ENCODE data around the gene GLRA3.
"Not testable (repeated sequence)": the region's sequence is repeated elsewhere in the genome, so short reads cannot be mapped to it uniquely, and the experiment has no call there.

The GLRA3 gene

DNA sequence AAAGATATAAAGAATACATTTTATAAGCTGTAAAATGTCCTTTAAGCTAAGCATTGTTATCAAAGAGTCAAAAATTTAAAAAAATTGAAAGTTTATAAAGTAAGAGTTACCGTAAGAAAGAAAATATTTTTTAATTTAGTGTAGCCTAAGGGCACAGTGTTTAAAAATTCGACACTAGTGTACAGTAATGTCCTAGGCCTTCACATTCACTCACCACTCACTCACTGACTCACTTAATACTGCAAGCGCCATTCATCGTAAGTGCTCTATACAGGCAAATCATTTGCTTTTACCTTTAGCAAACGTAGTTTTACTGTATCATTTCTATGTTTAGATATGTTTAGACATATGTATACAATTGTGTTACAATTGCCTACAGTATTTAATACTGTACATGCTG lies 20.2 kb downstream of the GLRA3 start:
- no peak for DNase-seq

DNA sequence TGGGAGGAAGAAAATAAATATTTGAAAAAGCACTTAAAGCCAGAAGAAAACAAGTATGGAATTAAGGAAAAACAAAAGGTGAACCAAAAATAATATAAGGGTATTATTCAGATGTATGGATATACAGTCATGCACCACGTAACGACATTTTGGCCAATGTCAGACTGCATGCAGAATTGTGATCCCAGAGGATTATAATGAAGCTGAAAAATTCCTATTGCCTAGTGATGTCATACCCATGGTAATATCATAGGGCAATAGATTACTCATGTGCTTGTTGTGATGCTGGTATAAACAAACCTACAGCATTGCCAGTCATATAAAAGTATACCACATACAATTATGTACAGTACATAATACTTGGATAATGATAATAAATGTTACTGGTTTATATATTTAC lies 20.9 kb downstream of the GLRA3 start:
- no peak for DNase-seq

DNA sequence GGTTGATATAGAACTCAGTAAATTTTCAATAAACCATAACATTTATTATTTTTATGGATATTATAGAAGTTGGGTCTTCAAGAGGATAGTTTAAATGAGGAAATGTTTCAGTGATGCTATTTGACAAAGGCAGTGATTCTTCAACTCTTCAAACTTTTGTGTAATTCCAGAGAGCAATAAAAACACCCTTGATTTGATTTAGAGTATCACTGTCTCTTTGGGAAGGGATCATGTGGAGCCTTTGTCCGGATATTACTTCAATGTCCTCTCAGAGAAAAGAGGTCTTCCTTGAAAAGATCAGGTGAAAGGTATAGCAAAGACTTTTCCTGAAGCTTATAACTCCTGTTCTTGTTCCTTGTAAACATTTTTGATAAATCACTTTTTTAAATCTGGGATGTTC lies 23.3 kb downstream of the GLRA3 start:
- no peak for DNase-seq

DNA sequence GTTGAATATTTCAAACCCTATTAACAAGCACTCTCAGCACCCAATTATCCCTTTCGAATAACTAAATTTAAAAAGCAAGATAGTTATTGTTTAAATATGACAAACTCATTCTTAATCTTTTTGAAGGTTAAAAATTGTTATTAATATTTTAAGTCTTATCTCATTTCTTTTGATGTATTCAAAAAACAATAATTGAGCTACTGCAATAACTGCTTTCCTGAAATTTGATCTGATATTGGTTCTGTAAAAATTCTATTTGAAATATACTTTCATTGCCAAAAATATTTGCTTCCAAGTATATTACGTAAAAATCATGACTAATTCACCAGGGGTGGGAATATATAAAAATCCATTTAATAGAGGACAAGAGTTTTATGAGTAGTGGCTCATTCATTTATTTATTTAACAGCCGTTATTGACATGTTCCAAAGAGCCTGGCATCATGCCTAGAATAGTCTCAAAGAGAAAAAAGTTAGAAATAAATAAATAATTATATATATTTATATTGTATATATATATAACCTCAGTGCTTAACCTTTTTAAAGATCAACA lies 34.4 kb downstream of the GLRA3 start:
- DNase-seq, result no peak

DNA sequence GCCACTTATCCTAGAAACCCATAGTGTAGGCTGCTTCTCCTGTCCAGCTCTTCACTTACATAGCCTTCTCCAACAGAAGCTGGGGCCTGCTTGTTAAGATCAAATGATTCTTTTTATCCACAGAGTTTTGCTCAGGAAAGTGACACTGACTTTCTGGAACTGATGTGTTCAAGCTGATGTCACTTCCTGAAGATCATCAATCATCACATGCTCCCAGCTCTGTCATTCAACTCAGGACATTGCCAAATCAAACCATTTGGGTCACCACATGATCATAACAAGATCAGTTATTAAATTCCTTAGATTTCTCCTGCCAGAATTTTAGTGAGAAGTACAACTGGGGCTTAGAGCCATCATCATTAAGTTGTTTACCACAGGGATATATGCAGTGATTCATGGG lies 39.4 kb downstream of the GLRA3 start:
- DNase-seq, result no peak

DNA sequence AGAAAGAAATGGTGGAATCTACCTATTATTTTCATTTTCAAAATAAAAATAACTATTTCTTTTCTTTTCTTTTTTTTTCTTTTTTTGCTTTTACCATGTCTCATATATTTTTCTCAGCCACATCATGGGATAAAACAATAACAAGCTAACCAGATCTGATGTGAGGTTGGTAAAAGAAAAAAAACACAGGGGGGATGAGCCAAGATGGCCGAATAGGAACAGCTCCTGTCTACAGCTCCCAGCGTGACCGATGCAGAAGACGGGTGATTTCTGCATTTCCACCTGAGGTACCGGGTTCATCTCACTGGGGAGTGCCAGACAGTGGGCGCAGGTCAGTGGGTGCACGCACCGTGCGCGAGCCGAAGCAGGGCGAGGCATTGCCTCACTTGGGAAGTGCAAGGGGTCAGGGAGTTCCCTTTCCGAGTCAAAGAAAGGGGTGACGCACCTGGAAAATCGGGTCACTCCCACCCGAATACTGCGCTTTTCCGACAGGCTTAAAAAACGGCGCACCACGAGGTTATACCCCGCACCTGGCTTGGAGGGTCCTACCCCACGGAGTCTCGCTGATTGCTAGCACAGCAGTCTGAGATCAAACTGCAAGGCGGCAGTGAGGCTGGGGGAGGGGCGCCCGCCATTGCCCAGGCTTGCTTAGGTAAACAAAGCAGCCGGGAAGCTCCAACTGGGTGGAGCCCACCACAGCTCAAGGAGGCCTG lies 50.6 kb downstream of the GLRA3 start:
- DNase-seq, result not testable (repeated sequence)

DNA sequence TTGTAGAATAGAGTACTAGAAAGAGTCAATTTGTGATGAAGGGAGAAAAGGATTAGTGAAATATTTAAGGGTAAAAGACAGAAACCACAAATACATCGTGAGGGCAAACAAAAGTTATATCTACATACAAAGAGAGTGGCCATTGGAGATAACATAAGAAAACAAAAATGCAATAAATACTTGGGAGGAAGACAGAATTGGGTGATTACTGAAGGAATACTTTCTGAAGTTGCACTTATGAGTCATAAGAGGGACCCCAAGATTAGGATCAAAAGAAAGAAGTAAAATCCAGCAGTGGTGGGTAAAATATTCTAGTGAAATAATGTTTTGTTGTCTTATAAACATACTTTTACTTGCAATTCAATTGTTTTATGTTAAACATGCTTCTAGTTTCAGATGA lies 53.7 kb downstream of the GLRA3 start:
- no peak for DNase-seq

DNA sequence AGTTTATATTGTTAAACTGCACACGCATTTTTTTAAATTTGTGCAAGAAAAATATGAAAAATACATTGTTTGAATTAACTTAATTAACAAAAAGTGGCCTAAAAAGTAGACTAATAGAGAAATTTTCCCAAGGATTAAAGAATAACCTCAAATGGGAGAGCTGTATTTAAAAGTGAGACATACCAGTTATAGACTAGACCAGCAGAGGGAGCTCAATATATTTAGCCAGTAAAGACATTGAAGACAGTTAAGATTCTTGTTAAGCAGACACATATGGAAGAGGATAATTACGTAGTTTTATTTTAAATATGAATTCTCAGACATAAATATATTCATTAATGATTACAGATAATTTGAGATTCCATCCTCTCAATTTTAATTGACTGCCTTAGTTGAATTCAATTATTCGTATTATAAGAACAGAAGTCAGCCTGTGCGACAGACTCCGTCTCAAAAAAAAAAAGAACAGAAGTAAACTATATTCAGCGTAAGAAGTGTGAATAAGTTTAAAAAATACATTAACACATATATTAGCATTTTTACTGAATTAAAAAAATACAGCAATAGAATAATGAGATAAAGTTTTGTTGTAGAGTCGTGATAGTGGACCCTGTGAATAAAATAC lies 64.8 kb downstream of the GLRA3 start:
- peak; percentile 35 for DNase-seq

DNA sequence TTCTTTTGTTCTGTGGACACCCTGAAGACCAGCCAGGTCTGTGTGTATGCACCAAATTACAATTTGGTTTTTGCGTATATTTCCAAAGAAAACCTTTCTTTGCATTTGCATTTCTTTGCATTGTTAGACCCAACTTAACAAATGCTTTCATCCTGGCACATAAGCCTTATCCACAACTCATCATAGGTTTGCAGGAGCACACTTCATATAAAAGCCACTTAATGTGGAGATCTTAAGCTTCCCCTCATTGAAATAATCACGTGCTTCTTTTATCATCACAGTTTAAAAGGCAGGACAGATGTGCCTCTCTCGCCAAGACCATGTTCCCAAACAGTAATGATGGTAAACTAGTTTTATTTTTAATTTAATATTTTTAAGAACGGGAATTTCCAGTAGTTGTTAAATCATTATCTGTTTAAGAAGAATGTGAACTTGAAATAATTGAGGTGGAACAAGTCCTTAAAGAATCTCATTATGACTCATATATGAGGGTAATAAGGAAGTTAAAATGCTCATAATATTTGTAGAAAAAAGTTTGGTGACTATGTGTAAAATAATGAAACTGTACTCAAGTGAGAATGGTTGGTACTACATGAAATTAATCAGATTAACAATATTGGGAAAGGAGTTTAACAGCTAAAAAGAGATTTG lies 65.5 kb downstream of the GLRA3 start:
- DNase-seq, result peak; percentile 72

DNA sequence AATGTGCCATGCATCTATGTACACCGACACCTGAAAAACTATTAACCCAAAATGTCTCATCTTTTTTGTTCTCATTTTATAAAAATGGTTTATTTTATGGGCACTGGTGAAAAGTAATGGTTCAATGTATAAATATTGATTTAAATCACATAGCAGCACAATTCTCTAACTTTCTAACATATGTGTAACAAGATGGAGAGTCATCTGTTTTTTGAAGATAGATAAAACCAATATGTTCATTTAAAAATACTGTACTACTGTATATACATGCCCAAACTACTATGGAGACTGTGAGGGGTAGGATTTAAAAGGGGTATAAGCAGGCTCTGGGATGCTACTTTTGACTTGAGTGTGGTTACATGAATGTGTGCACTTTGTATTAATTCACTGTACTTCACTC lies 67.6 kb downstream of the GLRA3 start:
- DNase-seq, result no peak

DNA sequence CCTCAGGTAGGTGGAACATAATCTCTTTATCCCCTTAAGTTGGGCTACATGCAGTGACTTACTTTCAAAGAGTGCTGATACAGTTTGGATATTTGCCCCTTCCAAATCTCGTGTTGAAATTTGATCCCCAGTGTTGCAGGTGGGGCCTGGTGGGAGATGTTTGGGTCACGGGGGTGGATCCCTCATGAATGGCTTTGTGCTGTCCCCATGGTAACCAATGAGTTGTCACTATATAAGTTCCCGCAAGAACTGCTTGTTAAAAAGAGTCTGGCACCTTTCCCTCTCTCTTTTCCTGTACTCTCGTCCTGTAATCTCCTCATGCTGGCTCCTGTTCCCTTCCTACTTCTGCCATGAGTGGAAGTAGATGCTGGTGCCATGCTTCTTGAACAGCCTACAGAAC lies 71.3 kb downstream of the GLRA3 start:
- DNase-seq, result no peak

DNA sequence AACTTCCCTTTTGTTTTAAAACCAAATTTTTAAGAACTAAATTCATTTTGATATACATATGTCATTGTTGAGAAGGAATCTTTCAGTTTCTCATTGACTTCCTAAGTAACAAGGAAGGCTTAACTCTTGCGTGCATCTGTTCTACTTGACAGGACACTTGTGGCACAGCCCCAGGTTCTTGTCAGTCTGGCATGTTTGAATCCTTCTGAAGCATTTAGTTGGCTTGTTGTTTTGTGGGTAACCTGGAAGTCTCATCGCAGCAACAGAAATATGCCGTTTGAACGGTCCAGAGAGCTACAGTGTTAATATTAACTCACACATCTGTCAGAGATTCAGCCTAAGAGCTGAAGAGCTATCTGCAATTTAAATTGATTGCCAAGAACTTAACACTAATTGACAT lies 76.0 kb downstream of the GLRA3 start:
- DNase-seq, result peak; percentile 82

DNA sequence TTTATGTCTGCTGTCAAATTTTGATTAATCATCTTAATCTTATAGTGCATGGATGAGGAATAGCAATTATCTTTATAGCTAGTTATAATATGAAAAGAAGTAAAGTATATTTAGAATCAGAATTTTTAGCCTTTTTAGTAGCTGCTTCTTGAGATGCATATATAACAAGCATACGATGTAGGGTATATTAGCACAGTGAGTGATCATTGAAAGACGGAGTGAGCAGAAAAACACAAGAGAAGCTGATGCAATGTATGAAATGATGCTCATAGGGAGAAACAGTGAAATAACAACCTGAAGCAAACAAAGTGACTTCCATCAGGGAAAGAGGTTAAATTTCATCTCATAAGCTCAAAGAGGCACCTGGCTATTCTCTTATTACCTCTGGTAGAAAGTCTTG lies 77.0 kb downstream of the GLRA3 start:
- DNase-seq, result no peak

DNA sequence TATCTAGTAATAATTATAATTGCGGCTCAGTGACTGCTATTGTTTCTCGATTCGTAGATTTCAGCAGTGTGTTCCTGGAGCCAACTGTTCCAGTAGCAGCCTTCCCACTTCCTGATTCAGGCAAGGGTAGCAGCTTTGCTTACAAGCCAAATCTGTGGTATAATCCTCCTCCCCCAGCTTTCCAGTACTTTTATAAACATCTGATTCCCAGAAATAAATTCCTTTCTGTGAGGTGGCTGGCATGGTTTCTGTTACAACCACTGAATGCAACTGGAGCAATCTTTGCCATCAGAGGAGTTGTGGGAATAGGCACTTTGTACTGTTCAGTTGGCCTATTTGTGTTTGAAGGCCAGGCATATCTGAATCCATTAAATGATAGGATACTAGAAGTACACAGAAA lies 80.0 kb downstream of the GLRA3 start:
- peak; percentile 33 for DNase-seq

DNA sequence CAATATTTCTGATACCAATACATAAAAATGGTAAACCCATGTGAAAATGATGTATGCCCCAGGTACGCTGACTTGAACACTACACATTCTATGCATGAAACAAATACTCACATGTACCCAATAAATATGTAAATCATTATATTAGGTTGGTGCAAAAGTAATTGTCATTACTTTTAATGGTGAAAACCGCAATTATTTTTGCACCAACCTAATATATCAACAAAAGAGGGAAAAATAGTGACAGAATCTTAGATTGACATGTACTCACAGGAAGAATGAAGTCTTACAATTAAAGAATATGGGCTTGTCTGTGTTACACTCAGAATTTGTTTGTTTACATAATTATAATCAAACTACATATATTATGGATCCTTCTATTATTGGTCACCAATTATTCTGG lies 82.3 kb downstream of the GLRA3 start:
- DNase-seq, result no peak

DNA sequence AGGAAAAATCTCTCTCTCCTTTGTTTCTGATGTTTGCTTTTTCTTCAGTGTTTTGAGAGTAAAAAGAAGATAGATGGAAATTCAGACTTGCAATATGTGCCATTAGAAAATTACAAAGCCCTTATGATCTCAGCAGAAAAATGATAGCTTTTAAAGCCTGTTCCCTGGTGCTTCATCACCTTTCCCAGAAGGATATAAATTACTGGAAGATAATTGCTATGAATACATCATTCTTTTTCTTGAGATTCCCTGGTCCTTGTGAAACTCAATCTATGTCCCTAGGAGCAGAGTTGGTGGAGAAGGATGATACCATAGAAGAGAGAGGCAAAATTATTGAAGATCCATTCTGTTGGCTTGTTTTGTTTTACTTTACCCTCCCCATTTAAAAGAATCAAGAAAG lies 86.5 kb downstream of the GLRA3 start:
- DNase-seq, result no peak

DNA sequence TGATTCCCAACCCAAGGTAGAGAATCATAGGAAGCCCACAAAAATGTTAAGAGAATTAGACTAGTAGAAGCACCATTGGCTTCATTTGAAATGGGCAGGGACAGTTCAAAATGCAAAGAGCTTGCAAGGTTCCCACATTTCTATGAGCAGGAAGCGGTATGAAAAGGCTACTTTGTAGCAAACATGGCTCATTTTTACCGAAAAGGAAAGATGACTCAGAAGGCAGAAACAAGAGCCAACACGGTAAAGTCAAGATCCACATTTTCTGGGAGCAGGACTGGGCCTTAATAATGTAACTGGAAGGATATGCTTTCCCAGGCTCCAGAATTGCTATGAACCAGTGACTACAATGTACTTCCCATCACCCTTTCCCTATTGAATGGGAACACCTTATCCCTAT lies 89.5 kb downstream of the GLRA3 start:
- DNase-seq, result no peak

DNA sequence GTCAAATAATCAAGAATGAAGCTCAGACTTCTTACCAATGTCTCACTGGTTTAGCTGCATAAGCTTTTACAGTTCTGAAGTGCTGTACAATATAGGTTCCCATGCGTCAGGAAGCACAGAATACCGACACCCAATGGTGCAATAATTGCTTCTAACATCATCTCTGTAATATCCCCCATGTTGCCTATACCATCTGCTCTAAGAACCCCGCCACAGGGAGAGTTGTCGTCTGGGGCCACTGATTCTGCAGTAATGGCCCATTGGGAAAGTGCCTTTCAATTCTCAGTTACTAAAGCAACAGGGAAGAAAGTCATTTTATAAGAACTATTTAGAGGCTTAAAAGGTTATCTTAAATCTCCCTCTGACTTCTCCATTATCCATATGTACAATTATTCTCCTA lies 94.9 kb downstream of the GLRA3 start:
- no peak for DNase-seq

DNA sequence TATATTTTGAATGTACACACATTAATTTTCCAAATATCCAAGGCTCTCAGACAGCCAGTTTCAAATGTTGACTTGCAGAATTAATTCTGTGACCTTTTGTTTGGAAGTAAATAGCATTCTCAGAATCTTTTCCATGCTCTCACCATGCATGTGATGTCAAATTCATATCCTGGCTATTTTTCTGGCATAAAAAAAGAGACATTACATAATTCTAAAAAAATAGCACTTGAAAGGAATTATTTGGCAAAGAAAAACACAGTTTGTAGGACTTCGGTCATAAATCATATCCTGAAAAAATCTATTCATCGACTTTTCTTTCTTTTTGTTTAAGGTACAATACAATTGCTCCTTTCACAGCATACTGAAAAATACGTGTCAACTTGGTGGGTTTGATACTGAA lies 111.2 kb downstream of the GLRA3 start:
- no peak for DNase-seq

DNA sequence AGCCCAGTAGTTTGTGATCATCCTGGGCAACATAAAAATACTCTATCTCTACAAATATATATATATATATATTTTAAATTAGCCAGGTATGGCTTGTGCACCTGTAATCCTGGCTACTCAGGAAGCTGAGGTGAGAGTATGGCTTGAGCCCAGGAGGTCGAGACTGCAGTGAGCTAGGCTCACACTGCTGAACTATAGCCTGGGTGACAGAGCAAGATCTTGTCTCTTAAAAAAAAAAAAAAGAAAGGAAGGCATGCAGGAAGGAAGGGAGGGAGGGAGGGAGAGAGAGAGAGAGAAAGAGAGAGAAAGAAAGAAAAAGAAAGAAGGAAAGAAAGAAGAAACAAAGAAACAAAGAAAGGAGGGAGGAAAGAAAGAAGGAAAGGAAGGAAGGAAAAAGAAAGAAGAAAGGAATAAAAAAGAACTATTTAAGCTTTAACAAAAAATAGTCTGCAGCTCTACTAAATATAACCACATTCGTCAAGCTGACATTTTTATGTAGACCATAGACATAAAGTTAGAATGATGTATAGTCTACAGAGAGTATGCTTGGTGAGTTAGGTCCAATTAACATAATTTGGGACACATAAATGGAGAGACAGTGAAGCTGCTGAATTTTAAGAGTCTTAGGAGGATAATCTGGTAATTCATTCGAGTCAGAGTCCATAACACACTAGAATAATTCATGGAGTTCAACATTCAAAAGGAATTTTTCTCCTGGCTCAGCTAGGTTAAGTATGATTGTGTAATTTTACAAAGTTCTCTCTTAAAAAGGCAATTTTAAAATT lies 111.9 kb downstream of the GLRA3 start:
- no peak for DNase-seq

DNA sequence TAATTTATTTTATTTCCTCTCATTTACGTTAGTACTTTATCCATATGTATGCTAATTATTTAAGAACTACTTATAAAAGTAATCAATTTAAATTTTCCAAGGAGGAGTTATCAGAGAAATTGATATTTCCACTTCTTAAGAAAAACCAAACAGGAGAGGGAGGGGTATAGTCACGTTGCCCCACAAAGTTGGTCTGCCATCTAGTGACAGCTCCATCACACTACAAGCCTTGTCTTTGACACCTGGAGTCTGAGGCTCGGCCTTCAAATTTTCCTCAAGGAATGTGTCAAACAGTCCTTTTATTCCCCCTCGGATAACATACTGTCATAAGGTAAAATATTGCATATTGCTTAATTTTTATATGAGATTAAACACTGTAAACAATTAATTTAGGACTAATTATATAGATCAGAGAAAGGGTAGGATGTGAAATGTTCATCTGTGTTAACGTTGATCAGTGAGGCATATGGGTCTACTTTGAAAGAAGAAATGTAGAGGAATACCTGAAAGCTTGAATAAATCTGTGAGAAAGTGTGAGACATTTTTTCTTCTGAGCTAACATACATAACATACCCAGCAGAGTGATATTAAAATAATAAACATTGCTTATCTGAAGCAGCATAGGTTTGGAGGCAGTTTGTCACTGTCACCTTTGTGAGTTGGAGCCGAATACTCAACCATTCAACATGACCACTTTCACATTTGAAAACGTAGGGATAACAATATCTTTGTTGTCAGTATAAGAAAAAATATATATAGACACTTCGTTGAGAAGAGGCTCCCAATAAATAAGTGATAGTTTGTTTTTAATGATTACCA lies 114.4 kb downstream of the GLRA3 start:
- DNase-seq, result peak; percentile 30

DNA sequence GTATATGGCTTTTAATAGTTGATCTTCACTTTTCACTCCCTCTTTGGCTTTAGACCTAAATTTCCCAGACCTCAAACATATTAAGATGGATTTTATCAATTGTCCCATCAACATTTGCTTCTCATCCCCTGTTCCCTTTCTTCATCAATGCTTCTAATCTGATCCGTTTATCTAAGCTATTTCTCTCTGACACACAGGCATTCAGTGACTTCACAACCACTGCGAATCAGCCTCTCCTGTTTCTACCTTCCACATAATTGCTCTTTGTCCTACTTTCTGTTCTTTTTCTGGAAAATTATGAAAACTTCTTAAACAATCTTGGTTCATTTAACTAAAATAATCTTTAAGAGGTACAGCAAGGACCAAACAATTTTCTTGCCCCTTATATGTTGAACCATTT lies 115.2 kb downstream of the GLRA3 start:
- DNase-seq, result peak; percentile 24

DNA sequence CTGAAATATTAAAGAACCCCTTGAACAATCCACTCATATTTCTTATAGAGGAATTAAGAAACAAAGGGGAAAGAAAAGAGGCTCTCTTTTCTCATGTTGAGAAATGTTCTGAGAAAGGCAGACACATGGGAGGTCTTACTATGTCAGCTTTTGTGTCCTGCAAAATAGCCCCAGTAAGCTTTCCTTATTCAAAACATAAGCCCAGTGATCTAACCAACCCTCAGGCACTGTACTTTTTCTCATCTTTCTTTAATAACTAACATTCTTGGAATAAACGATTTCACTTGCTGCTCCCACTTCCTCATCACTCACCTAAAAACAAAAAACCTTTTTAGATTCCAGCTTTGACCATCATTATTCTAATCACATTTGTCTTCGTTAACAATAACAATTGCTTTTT lies 115.9 kb downstream of the GLRA3 start:
- DNase-seq, result no peak
